Measurements from ENCODE around the gene BCL10. TPM values are rescaled to one million over a fixed set of nuclear protein-coding genes. Genes with fewer than 3 reads are reported as not detected.

Gene BCL10
- polyA plus RNA-seq, 1 donor from 2014 or later, result 17.3 TPM

DNA sequence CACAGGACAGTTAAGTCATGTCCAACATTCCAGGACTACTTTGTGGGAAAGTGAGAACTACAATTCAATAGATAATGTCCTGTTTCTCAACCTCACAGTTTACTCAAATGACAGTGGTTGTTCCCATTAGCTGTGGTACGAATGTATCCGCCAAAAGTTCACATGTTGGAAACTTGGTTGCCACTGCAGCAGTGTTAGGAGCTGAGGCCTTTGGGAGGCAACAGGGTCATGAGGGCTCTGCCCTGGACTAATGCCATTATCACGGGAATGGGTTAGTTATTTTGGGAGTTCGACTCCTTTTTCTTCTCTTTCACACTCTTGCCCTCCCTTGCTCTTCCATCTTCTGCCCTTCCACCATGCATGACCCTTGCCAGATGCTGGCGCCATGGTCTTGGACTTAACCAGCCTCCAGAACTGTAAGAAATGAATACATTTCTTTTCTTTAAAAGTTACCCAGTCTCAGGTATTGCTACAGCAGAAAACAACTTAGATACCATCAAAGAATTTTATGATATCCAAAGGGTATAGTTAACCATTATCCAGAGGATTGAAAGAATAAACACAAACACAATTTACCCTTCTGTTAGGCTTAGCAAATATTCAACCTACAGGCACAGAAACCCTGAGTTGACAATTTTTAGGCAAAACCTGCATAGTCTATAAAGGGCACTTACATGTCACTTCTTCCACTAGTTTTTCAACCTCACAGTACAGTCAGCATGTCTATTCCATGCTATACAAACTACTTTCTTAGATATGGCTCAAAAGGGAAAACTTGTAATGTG, 7.4 kb downstream of the BCL10 start:
- Histone ChIP-seq H3K27me3 (ENCODE audit: insufficient read depth, low read depth, low read length) (no peaks in the 10 kb centered on the region), H4K20me1 (ENCODE audit: insufficient read depth) (no peaks in the 10 kb centered on the region), H3K9ac (ENCODE audit: low read length) (no peak overlapping the region), H3F3A (ENCODE audit: insufficient read depth, low read length, poor library complexity, severe bottlenecking) (no peaks in the 10 kb centered on the region), H3K27ac (ENCODE audit: low read length) (no peak overlapping the region), H3K36me3 (ENCODE audit: insufficient read depth, low read length) (no peaks in the 10 kb centered on the region), H3K79me2 (replicated peaks; ENCODE audit: insufficient read depth, low read length) (peaks cover 20% of the 10 kb centered on the region), H2AFZ (ENCODE audit: low read depth, low read length) (no peak overlapping the region), H3K9me2 (ENCODE audit: insufficient read depth, low read length) (no peaks in the 10 kb centered on the region), H3K9me3 (ENCODE audit: low read length) (no peaks in the 10 kb centered on the region), H3K4me3 (ENCODE audit: low read length) (no peak overlapping the region), H3K4me2 (ENCODE audit: low read length) (no peak overlapping the region)
- no peak for TF ChIP-seq EP300 (conservative IDR thresholded peaks at IDR 0.05; ENCODE audit: poor library complexity, severe bottlenecking)
- TF ChIP-seq CTCF (IDR thresholded peaks at IDR 0.05; ENCODE audit: poor library complexity, severe bottlenecking), result no peak
- TF ChIP-seq SMC3 (conservative IDR thresholded peaks at IDR 0.05; ENCODE audit: poor library complexity), result no peak
- TF ChIP-seq EZH2 (IDR thresholded peaks at IDR 0.05; ENCODE audit: borderline replicate concordance, insufficient read depth, low read length, poor library complexity, severe bottlenecking), result no peak
- no peak for TF ChIP-seq POLR2AphosphoS5 (IDR thresholded peaks at IDR 0.05)
- no peak for TF ChIP-seq TAF1 (IDR thresholded peaks at IDR 0.05; ENCODE audit: low read depth)

DNA sequence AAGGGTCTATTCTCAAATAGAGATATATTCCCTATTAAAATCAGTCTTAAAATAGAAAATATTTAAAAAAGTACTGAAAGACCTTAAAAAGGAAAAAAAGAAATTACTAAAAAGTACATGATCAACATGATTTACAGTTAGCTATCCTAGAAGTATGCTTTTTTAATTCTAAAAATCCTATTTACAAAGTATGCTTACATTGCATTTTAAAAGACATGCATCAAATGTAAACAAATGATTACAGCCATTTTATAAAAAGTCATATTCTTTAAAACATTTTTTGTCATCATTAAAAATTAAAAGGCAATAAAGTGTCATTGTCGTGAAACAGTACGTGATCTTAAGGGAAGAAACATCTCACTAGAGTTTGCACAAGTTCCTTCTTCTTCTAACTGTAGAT, 9.1 kb downstream of the BCL10 start:
- TF ChIP-seq MXI1 (conservative IDR thresholded peaks at IDR 0.05; ENCODE audit: poor library complexity, severe bottlenecking) (no peak), EP300 (conservative IDR thresholded peaks at IDR 0.05; ENCODE audit: poor library complexity, severe bottlenecking) (no peak), REST (IDR thresholded peaks at IDR 0.05; ENCODE audit: borderline replicate concordance) (no peak), POLR2AphosphoS5 (IDR thresholded peaks at IDR 0.05) (no peak), TAF1 (IDR thresholded peaks at IDR 0.05; ENCODE audit: low read depth) (no peak), EZH2 (IDR thresholded peaks at IDR 0.05; ENCODE audit: borderline replicate concordance, insufficient read depth, low read length, poor library complexity, severe bottlenecking) (no peak), CTCF (IDR thresholded peaks at IDR 0.05; ENCODE audit: poor library complexity, severe bottlenecking) (no peak), SMC3 (conservative IDR thresholded peaks at IDR 0.05; ENCODE audit: poor library complexity) (no peak), RAD21 (conservative IDR thresholded peaks at IDR 0.05) (no peak)
- Histone ChIP-seq H3K27me3 (ENCODE audit: insufficient read depth, low read depth, low read length) (no peaks in the 10 kb centered on the region), H3K4me2 (ENCODE audit: low read length) (no peak overlapping the region), H4K20me1 (ENCODE audit: insufficient read depth) (no peaks in the 10 kb centered on the region), H3K27ac (ENCODE audit: low read length) (no peak overlapping the region), H3F3A (ENCODE audit: insufficient read depth, low read length, poor library complexity, severe bottlenecking) (no peaks in the 10 kb centered on the region), H3K79me2 (replicated peaks; ENCODE audit: insufficient read depth, low read length) (peaks cover 3% of the 10 kb centered on the region), H3K9me2 (ENCODE audit: insufficient read depth, low read length) (no peaks in the 10 kb centered on the region), H3K4me3 (ENCODE audit: low read length) (no peak overlapping the region), H3K9me3 (ENCODE audit: low read length) (no peaks in the 10 kb centered on the region), H2AFZ (ENCODE audit: low read depth, low read length) (no peak overlapping the region), H3K9ac (ENCODE audit: low read length) (no peak overlapping the region), H3K36me3 (ENCODE audit: insufficient read depth, low read length) (no peaks in the 10 kb centered on the region)
